RWPE2 (cell line): ENCODE data around the gene PHACTR4.

Experiments
- ATAC-seq: fragments of 200-7000 bp; cut with Tn5 transposase; 3 replicates; pipeline ENCODE4 v1.9.1; 2021; ENCODE audit warnings: low read depth
- DNase-seq: peaks from one replicate; pipeline ENCODE4 v3.0.0-alpha.2; 2020; ENCODE audit warnings: low spot score
- H3K27ac ChIP-seq: fragments of 450-650 bp; 2 replicates; pipeline ENCODE4 v1.5.1; 2017; ENCODE audit warnings: mild to moderate bottlenecking; ENCODE audit not compliant: poor library complexity, severe bottlenecking
- H3K27me3 ChIP-seq: fragments of 250-450 bp; sonication (Bioruptor Pico); 2 replicates; pipeline ENCODE4 v1.5.1; 2021; ENCODE audit warnings: mild to moderate bottlenecking, moderate library complexity; ENCODE audit not compliant: insufficient read depth, poor library complexity, severe bottlenecking
- H3K36me3 ChIP-seq: fragments of 250-450 bp; sonication (Bioruptor Pico); 2 replicates; pipeline ENCODE4 v1.5.1; 2020; ENCODE audit warnings: low read depth, mild to moderate bottlenecking, moderate library complexity
- H3K4me1 ChIP-seq: fragments of 250-450 bp; sonication (Bioruptor Pico); 2 replicates; pipeline ENCODE4 v1.5.1; 2021; ENCODE audit warnings: mild to moderate bottlenecking, moderate library complexity; ENCODE audit not compliant: insufficient read depth, poor library complexity, severe bottlenecking
- H3K4me3 ChIP-seq: fragments of 250-450 bp; sonication (Bioruptor Pico); 2 replicates; pipeline ENCODE4 v1.5.1; 2021; ENCODE audit warnings: mild to moderate bottlenecking, moderate library complexity; ENCODE audit not compliant: severe bottlenecking
- H3K9me3 ChIP-seq: fragments of 250-450 bp; sonication (Bioruptor Pico); 2 replicates; pipeline ENCODE4 v1.5.1; 2021; ENCODE audit warnings: mild to moderate bottlenecking, moderate library complexity; ENCODE audit not compliant: severe bottlenecking
- TF ChIP-seq, protein P1 (sequence below): fragments of 450-650 bp; IDR thresholded peaks from one replicate; pipeline ENCODE4 v1.5.1; 2017; ENCODE audit warnings: mild to moderate bottlenecking, moderate library complexity; ENCODE audit not compliant: poor library complexity, severe bottlenecking

The PHACTR4 gene

GRCh38 chr1:28401760-28402159, 32.2 kb downstream of the PHACTR4 start:
- H3K36me3 ChIP-seq: peaks cover 17% of the 10 kb centered on the region
- DNase-seq (no peak), ATAC-seq (no peak)
- no peaks in the 10 kb centered on the region for H3K4me1 ChIP-seq
- H3K9me3 ChIP-seq: no peaks in the 10 kb centered on the region
- H3K27ac ChIP-seq: no peak overlapping the region
- TF ChIP-seq, protein P1, sequence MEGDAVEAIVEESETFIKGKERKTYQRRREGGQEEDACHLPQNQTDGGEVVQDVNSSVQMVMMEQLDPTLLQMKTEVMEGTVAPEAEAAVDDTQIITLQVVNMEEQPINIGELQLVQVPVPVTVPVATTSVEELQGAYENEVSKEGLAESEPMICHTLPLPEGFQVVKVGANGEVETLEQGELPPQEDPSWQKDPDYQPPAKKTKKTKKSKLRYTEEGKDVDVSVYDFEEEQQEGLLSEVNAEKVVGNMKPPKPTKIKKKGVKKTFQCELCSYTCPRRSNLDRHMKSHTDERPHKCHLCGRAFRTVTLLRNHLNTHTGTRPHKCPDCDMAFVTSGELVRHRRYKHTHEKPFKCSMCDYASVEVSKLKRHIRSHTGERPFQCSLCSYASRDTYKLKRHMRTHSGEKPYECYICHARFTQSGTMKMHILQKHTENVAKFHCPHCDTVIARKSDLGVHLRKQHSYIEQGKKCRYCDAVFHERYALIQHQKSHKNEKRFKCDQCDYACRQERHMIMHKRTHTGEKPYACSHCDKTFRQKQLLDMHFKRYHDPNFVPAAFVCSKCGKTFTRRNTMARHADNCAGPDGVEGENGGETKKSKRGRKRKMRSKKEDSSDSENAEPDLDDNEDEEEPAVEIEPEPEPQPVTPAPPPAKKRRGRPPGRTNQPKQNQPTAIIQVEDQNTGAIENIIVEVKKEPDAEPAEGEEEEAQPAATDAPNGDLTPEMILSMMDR: no peak
- H3K4me3 ChIP-seq: no peak overlapping the region
- H3K27me3 ChIP-seq: no peaks in the 10 kb centered on the region

GRCh38 chr1:28409090-28409489, 39.5 kb downstream of the PHACTR4 start:
- Histone ChIP-seq H3K4me3 (no peak overlapping the region), H3K36me3 (peaks cover 38% of the 10 kb centered on the region), H3K4me1 (no peaks in the 10 kb centered on the region), H3K27me3 (no peaks in the 10 kb centered on the region), H3K9me3 (no peaks in the 10 kb centered on the region), H3K27ac (no peak overlapping the region)
- ATAC-seq: no peak
- no peak for DNase-seq
- TF ChIP-seq, protein P1: no peak

DNA sequence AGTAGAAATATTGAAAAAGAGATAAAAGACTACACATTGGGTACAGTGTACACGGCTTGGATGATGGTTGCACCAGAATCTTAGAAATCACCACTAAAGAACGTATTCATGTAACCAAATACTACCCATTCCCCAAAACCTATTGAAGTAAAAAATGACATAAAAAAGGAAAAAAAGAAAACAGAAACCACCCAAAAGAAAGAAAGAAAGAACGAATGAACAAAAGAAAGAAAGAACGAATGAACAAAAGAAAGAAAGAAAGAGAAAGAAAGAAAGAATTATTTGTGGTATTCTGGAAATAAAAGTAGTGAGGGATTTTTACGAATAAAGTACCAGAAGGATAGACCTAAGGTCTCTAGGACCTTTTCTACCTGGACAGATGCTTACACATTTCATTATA, 42.1 kb downstream of the PHACTR4 start:
- TF ChIP-seq, protein P1: no peak
- DNase-seq (no peak), ATAC-seq (no peak)
- Histone ChIP-seq H3K9me3 (no peaks in the 10 kb centered on the region), H3K36me3 (peaks cover 38% of the 10 kb centered on the region), H3K27me3 (no peaks in the 10 kb centered on the region), H3K4me1 (peaks cover 9% of the 10 kb centered on the region), H3K27ac (no peak overlapping the region), H3K4me3 (no peak overlapping the region)

DNA sequence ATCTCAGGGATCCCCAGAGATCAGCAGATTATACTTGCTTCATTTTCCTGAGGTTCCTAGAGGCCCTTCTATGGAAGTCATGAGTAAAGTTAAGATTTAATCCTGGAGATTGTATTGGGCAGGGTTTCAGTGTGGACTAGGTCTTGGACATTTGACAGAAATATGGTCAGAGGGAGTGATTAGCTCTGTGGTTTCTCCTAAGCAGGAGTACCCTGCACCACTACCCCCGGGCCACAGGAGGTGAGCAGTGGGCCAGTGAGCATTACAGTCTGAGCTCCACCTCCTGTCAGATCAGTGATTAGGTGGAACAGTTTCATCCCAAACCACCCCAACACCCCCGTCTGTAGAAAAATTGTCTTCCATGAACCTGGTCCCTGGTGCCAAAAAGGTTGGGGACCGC, 43.2 kb downstream of the PHACTR4 start:
- Histone ChIP-seq H3K9me3 (no peaks in the 10 kb centered on the region), H3K36me3 (peaks cover 30% of the 10 kb centered on the region), H3K4me1 (peaks cover 18% of the 10 kb centered on the region), H3K27me3 (no peaks in the 10 kb centered on the region), H3K27ac (no peak overlapping the region), H3K4me3 (no peak overlapping the region)
- TF ChIP-seq, protein P1: no peak
- no peak for ATAC-seq
- no peak for DNase-seq

DNA sequence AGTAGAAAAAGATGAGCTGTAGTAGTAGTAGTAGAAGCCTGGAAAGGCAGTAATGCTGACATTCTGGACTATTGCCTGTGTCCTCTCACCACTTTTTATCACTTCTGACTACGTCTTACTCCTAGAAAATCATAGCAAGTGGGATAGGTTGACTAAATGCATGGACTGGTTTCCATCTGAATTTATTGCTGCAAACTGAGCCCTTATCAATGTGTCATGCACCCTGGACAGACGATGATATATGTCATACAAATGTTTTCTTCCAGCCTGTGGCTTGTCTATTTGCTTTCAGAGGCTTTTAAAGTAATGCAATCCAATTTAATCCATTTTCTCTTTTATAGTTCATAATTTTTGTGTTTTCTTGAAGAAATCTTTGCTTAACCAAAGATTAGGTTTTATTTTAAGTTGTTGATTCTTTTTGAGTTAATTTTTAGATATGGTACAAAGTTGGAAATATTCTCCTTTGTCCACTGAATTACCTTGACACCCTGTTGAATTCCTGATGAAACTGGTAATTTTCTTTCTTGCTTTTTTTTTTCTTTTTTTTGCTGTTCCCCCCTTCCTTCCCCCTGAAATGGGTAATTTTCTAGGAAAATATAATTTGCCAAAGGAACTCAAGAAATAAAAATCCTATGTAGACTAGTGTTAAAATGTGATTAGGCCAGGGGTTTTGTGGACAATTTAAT, 47.1 kb downstream of the PHACTR4 start:
- DNase-seq (no peak), ATAC-seq (peak; percentile 45)
- H3K27ac ChIP-seq: peak overlapping the region; percentile 84
- no peak overlapping the region for H3K4me3 ChIP-seq
- peaks cover 28% of the 10 kb centered on the region for H3K4me1 ChIP-seq
- TF ChIP-seq, protein P1: no peak
- no peaks in the 10 kb centered on the region for H3K9me3 ChIP-seq
- H3K36me3 ChIP-seq: peaks cover 8% of the 10 kb centered on the region
- H3K27me3 ChIP-seq: no peaks in the 10 kb centered on the region
